Melanocyte of skin (primary cell): Measurements from ENCODE around the gene IGFL4. TPM values are rescaled to one million over a fixed set of nuclear protein-coding genes. Genes with fewer than 3 reads are reported as not detected.

ENCODE experiments used
- small RNA-seq, 2 donors: library from RNA; depleted of rRNA; stranded (forward); fragments of <200 nt; gene quantifications; one replicate each; pipeline ENCODE3, GENCODE V24; 2012
- total RNA-seq, 2 donors: library from RNA; depleted of rRNA; stranded (reverse); fragments of >200 nt; gene quantifications; 2 replicates each; pipeline ENCODE4 v1.2.3, GENCODE V29; 2012

Gene IGFL4
- total RNA-seq, result under 1 TPM; 0.33 to 0.69 TPM

DNA sequence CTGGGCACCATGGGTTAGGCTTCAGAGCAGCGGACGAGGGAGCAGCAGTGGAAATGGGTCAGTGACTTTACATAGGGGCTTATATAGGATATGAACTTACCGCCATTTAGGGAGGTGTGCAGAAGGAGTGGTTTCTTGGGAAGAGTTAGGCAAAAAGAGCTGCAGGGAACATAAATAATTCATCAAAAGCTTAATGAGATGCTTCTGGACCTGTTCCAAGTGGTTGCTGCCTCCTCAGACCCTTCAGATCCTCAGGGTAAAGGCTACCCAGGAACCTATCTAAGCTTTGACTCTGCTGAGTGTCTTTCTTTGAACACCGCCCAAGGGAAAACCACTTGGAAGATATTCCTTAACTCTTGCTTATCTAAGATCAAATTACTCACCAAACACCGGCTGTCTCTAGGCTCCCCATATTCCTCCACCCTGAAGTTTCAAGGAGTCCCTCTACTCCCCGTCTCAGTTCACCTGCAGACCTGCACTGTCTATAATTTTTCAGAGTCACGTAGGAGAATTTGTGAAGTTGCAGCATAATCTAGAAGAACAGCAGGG, at the start of gene IGFL4:
Gene IGFL4, minus strand, starts transcription at position 51 of the 549 bp plus-strand sequence. Its CDS starts 40 bp downstream, at position 11.

DNA sequence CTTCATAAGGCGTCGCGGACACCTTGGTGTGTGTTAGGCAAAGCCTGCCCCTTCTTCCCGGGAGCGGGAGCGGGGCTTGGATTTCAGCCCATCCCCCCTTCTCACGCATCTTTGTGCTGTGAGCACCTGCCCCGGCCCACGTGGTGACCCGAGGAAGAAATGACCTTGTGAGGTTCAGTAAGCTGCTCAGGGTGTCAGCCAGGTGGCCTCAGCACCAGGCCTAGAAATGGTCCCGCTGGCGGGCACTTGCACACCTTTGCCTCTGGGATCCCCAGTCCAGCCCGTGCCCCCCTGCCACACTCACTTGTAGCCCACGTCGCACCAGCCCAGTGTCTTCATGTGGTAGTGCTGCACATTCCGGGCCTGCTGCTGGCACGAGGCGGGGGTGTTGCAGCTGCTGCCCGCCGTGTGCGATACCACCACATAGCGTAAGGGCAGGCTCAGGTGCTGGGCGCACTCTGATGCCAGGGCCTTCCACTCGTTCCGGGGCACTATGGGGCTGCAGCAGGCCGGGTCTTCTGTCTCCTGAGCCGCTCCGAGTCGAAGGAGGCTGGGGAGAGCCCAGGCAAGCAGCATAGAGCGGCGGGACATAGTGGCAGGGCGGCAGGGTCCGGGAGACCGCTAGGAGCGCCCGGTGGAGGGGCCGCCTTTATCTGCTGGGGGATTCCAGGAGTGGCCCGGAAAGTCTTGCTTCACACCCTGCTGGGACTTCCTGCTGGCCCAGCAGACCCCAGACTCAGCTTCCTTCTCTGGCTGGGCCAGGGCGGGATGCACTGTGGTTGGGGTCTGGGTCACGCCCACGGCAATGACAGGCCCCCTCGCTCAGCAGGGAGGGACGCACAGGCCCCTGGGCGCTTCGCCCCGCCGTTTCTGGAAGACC, 18.1 kb downstream of the IGFL4 start, which contains the start of gene PGLYRP1:
Gene PGLYRP1, minus strand, starts transcription at position 623 of the 880 bp plus-strand sequence. Its CDS starts 32 bp downstream, at position 591.

DNA sequence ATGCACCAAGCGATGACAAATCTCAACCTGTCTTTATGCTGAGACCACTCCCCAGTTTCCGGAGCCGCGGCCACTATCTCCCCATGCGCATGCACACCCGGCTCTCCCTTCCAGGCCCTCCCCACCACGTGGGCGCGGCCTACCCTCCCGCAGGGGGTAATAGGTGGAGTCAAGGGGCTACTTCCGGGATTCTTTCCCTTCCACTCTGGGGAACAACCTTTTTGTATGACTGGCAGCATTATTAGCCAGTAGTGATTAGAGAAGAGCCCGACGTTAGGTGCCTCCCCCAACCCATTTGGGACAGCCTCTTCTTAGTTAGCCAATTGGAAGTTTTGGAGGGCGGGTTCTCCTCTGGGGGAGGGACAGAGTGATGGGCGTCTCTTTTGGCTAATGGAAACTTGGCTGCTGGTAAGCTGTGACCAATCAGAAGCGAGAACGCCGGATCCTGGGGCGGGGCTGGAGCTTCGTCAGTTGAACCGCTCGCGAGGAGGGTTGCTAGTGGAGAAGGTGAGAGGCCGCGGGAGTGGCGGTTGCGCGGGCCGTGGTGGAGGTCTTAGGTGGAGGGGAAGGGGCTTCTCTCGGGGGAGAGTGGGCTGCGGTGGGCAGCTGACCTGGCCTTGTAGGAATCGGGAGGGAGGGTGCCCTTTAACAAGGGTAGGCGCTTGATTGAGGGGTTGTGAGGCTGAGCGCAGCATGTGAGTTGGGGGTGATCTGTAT, 45.6 kb downstream of the IGFL4 start, which contains the start of gene CCDC61:
Gene CCDC61, plus strand, starts transcription at position 470 of the 717 bp plus-strand sequence. CDS start 7,552 bp downstream, outside the sequence.

Small RNAs within 50 kb of the gene (small RNA-seq; reads per million reads assigned to genes)
- gene MIR769, result 2.8 to 6.3 reads per million in 2 donors

Other genes with a start within 250 kb of the IGFL4 start
- 10 to 100 TPM; 30.6 to 37.6 TPM for gene DMWD, start 248.2 kb downstream of the IGFL4 start, total RNA-seq
- under 1 TPM in 1 of 2 donors, not detected in 1; 0.34 TPM for gene RSPH6A, start 225.7 kb downstream of the IGFL4 start, total RNA-seq
- gene SYMPK, start 177.9 kb downstream of the IGFL4 start, total RNA-seq, result 10 to 100 TPM; 39.6 to 44.0 TPM
- gene FOXA3, start 176.7 kb downstream of the IGFL4 start, total RNA-seq, result not detected
- 10 to 100 TPM; 23.6 to 31.0 TPM for gene IRF2BP1, start 154.9 kb downstream of the IGFL4 start, total RNA-seq
- 1 to 10 TPM; 1.3 to 2.1 TPM for gene MYPOP, start 138.4 kb downstream of the IGFL4 start, total RNA-seq
- gene NANOS2, start 126.2 kb downstream of the IGFL4 start, total RNA-seq, result not detected
- gene NOVA2, start 67.1 kb downstream of the IGFL4 start, total RNA-seq, result not detected
- gene CCDC61, start 45.5 kb downstream of the IGFL4 start, total RNA-seq, result 1 to 10 TPM; 6.3 to 6.9 TPM
- gene PGLYRP1, start 17.9 kb downstream of the IGFL4 start, total RNA-seq, result not detected
- not detected for gene IGFL3, start 83.7 kb upstream of the IGFL4 start, total RNA-seq
- gene IGFL2, start 107.2 kb upstream of the IGFL4 start, total RNA-seq, result not detected
- not detected for gene IGFL1, start 188.7 kb upstream of the IGFL4 start, total RNA-seq